HG03280 (cell line): Measurements from ENCODE around the gene BCOR.

Experiments used
- ATAC-seq: cut with Tn5 transposase; IDR thresholded peaks from one replicate; pipeline ENCODE4 v1.9.1; 2021; ENCODE audit warnings: mild to moderate bottlenecking, moderate library complexity; ENCODE audit not compliant: unreplicated experiment

The BCOR gene

GRCh38 chrX:40007131-40007755 lies 90.5 kb downstream of the BCOR start:
- ATAC-seq, result no peak

GRCh38 chrX:40006106-40007017 lies 91.4 kb downstream of the BCOR start:
- ATAC-seq, result no peak

GRCh38 chrX:40005292-40006011 lies 92.3 kb downstream of the BCOR start:
- ATAC-seq, result no peak

- ATAC-seq, result no peak
Observed at GRCh38 chrX:40004921-40005291, 92.9 kb downstream of the BCOR start.

- no peak for ATAC-seq
Observed at GRCh38 chrX:40004246-40004535, 93.6 kb downstream of the BCOR start.

- no peak for ATAC-seq
Observed at GRCh38 chrX:40003428-40004245, 94.1 kb downstream of the BCOR start.

GRCh38 chrX:40003071-40003427 lies 94.7 kb downstream of the BCOR start:
- no peak for ATAC-seq
